Osteoblast (primary cell): ENCODE results near the gene DOLK. TPM values are rescaled to one million over a fixed set of nuclear protein-coding genes. Genes with fewer than 3 reads are reported as not detected.
A peak's percentile ranks its signal among the peaks of the same experiment; 100 is the strongest.

Experiments
- DNase-seq: peaks from one replicate; pipeline ENCODE4 v3.0.0; 2011; ENCODE audit warnings: low spot score, mixed read lengths; ENCODE audit not compliant: insufficient read length; ENCODE audit errors: missing footprints
- H2AFZ ChIP-seq: 2 replicates; pipeline ENCODE4 v1.6.0; 2011; ENCODE audit warnings: mild to moderate bottlenecking, low read length
- H3K27ac ChIP-seq: 2 replicates; pipeline ENCODE4 v1.5.1; 2011; ENCODE audit warnings: mild to moderate bottlenecking, low read depth, low read length, moderate library complexity
- H3K27me3 ChIP-seq: 2 replicates; pipeline ENCODE4 v1.6.0; 2012; ENCODE audit warnings: mild to moderate bottlenecking, control low read depth, inconsistent platforms, low read length, moderate library complexity; ENCODE audit not compliant: insufficient read depth
- H3K36me3 ChIP-seq: 2 replicates; pipeline ENCODE4 v1.5.1; 2011; ENCODE audit warnings: mild to moderate bottlenecking, low read length, control low read depth, moderate library complexity; ENCODE audit not compliant: insufficient read depth
- H3K4me1 ChIP-seq: 2 replicates; pipeline ENCODE4 v1.5.1; 2011; ENCODE audit warnings: mild to moderate bottlenecking, low read length, control low read depth, moderate library complexity; ENCODE audit not compliant: insufficient read depth
- H3K4me2 ChIP-seq: 2 replicates; pipeline ENCODE4 v1.6.0; 2011; ENCODE audit warnings: mild to moderate bottlenecking, low read length; ENCODE audit not compliant: insufficient read depth
- H3K4me3 ChIP-seq: fragments of 200-600 bp; sonication (generic); 3 replicates; pipeline ENCODE4 v1.5.1; 2012; ENCODE audit warnings: mild to moderate bottlenecking, low read length, inconsistent platforms; ENCODE audit not compliant: insufficient read depth
- H3K79me2 ChIP-seq: 2 replicates; pipeline ENCODE4 v1.6.0; 2012; ENCODE audit warnings: mild to moderate bottlenecking, low read length, control low read depth, inconsistent platforms; ENCODE audit not compliant: insufficient read depth
- H3K9me3 ChIP-seq: 2 replicates; pipeline ENCODE4 v1.5.1; 2011; ENCODE audit warnings: low read depth, low read length, control low read depth
- H4K20me1 ChIP-seq: 2 replicates; pipeline ENCODE4 v1.6.0; 2012; ENCODE audit warnings: mild to moderate bottlenecking, low read length, control low read depth; ENCODE audit not compliant: insufficient read depth
- CTCF ChIP-seq: IDR thresholded peaks from 2 replicates; pipeline ENCODE4 v1.5.1; 2011; ENCODE audit warnings: mild to moderate bottlenecking, low read depth, low read length, moderate library complexity; ENCODE audit errors: extremely low read depth
- total RNA-seq: library from RNA; depleted of rRNA; stranded (reverse); fragments of >200 nt; gene quantifications from 2 replicates; pipeline ENCODE4 v1.2.3, GENCODE V29; 2012

DOLK gene
- total RNA-seq, 1 donor: 28.6 TPM

GRCh38 chr9:128913995-128914772 is 33.2 kb downstream of the DOLK start:
- H3K36me3 ChIP-seq: peaks cover 43% of the 10 kb centered on the region
- H3K4me3 ChIP-seq: no peak overlapping the region
- peak; percentile 74 for DNase-seq
- H3K27ac ChIP-seq: no peak overlapping the region
- peaks cover 38% of the 10 kb centered on the region for H3K4me1 ChIP-seq
- H3K9me3 ChIP-seq: no peaks in the 10 kb centered on the region
- no peak overlapping the region for H3K4me2 ChIP-seq
- H4K20me1 ChIP-seq: no peaks in the 10 kb centered on the region
- no peak overlapping the region for H2AFZ ChIP-seq
- peaks cover 65% of the 10 kb centered on the region for H3K79me2 ChIP-seq
- no peaks in the 10 kb centered on the region for H3K27me3 ChIP-seq
- TF ChIP-seq CTCF: no peak

GRCh38 chr9:128913048-128913900 is 34.1 kb downstream of the DOLK start:
- Histone ChIP-seq H3K4me1 (peaks cover 38% of the 10 kb centered on the region), H3K27me3 (no peaks in the 10 kb centered on the region), H3K79me2 (peaks cover 72% of the 10 kb centered on the region), H3K4me3 (peak overlapping the region; percentile 38), H3K4me2 (peak overlapping the region; percentile 67), H3K9me3 (no peaks in the 10 kb centered on the region), H3K36me3 (peaks cover 51% of the 10 kb centered on the region), H2AFZ (no peak overlapping the region), H3K27ac (peak overlapping the region; percentile 62), H4K20me1 (peaks cover 3% of the 10 kb centered on the region)
- DNase-seq: peak; percentile 80
- no peak for TF ChIP-seq CTCF

GRCh38 chr9:128912270-128912853 is 35.0 kb downstream of the DOLK start:
- peak overlapping the region; percentile 38 for H3K4me3 ChIP-seq
- H4K20me1 ChIP-seq: peaks cover 3% of the 10 kb centered on the region
- H3K4me1 ChIP-seq: peaks cover 38% of the 10 kb centered on the region
- H3K36me3 ChIP-seq: peaks cover 51% of the 10 kb centered on the region
- H3K79me2 ChIP-seq: peaks cover 80% of the 10 kb centered on the region
- no peaks in the 10 kb centered on the region for H3K27me3 ChIP-seq
- DNase-seq: peak; percentile 99
- peak overlapping the region; percentile 62 for H3K27ac ChIP-seq
- no peak for TF ChIP-seq CTCF
- no peaks in the 10 kb centered on the region for H3K9me3 ChIP-seq
- no peak overlapping the region for H2AFZ ChIP-seq
- H3K4me2 ChIP-seq: peak overlapping the region; percentile 67
